Measurements from ENCODE around the gene SARS2. TPM values are rescaled to one million over a fixed set of nuclear protein-coding genes. Genes with fewer than 3 reads are reported as not detected.

Gene SARS2
- total RNA-seq, 1 experiment from 2014 or later = 57.4 TPM

DNA sequence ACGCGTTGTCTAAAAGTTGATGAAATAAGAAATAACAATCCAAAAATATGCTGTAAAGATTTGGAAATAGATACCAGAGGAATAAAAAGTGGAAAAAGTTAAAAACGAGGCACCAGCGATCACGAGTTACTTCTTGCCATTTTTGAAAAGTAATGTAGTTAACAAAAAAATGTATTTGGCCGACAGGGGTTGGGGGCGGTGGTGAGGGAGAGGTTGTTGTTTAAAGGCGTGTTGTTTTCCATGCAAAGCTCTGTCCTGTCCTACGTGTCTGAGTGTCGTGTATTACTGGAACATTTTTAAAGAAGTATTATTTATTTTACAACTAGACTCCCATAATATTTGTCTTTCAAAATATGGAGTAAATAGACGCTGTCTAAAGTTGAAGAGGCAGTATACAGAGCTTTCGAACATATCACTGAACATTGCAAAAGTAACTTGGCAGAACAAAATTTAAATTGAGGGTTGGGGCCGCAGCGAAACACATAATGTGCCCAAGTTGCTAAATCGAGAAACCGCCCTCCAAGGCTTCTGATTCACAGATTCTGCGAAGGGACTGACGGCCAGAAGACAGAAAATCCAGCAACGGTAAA, 44.2 kb upstream of the SARS2 start:
- Histone ChIP-seq H2BK120ac (ENCODE audit: low read depth, low read length, poor library complexity, severe bottlenecking) (no peak overlapping the region), H3K4me1 (ENCODE audit: insufficient read depth, low read length) (no peaks in the 10 kb centered on the region), H4K5ac (ENCODE audit: insufficient read length, low read depth, low read length) (no peak overlapping the region), H2AK5ac (ENCODE audit: insufficient read length, low read length) (no peak overlapping the region), H3K27ac (ENCODE audit: insufficient read length, low read depth, low read length) (no peak overlapping the region), H2BK15ac (ENCODE audit: low read depth, low read length) (no peak overlapping the region), H3K18ac (ENCODE audit: insufficient read length, low read depth, low read length) (peak overlapping the region; percentile 3), H4K8ac (replicated peaks; ENCODE audit: insufficient read length, low read depth, low read length) (no peak overlapping the region), H4K20me1 (ENCODE audit: control insufficient read depth, insufficient read depth, insufficient read length) (no peaks in the 10 kb centered on the region), H3K4me2 (ENCODE audit: insufficient read depth, insufficient read length, low read length) (peak overlapping the region; percentile 66), H2AFZ (ENCODE audit: low read length) (no peak overlapping the region), H3K79me1 (ENCODE audit: insufficient read depth, low read depth, low read length, poor library complexity, severe bottlenecking) (no peaks in the 10 kb centered on the region), H4K91ac (ENCODE audit: insufficient read length, low read depth, low read length) (no peak overlapping the region), H2BK12ac (ENCODE audit: insufficient read length, low read depth, low read length) (no peak overlapping the region), H3K27me3 (ENCODE audit: insufficient read depth, low read length) (no peaks in the 10 kb centered on the region), H2BK20ac (ENCODE audit: low read depth, low read length, poor library complexity, severe bottlenecking) (no peak overlapping the region), H3K4ac (ENCODE audit: low read depth, low read length) (no peak overlapping the region), H3K56ac (ENCODE audit: insufficient read length, low read depth, low read length) (no peak overlapping the region), H3K14ac (ENCODE audit: insufficient read depth, low read length) (no peak overlapping the region; the same call in 1 of the 2 replicates), H3K79me2 (ENCODE audit: insufficient read depth, low read length) (no peaks in the 10 kb centered on the region), H3K9ac (ENCODE audit: extremely low read depth, insufficient read length, low read length) (peak overlapping the region; percentile 73), H3K23ac (ENCODE audit: insufficient read length, low read depth, low read length) (no peak overlapping the region), H3T11ph (ENCODE audit: low read length) (no peak overlapping the region), H3K9me3 (ENCODE audit: control insufficient read depth, low read depth, low read length) (no peaks in the 10 kb centered on the region), H2BK5ac (ENCODE audit: insufficient read length, low read length) (no peak overlapping the region), H3K23me2 (ENCODE audit: insufficient read length, low read depth, low read length, poor library complexity, severe bottlenecking) (peaks cover 13% of the 10 kb centered on the region)
- whole genome bisulfite sequencing (ENCODE audit: extremely low coverage, insufficient read length, low lambda C conversion rate) = no CpG with 5 or more reads among the region's 19 CpGs
- Mint-ChIP-seq H3K4me1 (peaks cover 14 to 19% of the 10 kb centered on the region in 2 experiments), H3K36me3 (ENCODE audit: insufficient read depth in 1 of 3, low read depth in 3 of 3) (peaks cover 2 to 16% (median 11%) of the 10 kb centered on the region in 3 experiments), H3K9me3 (peaks cover under 1% of the 10 kb centered on the region in 2 experiments; a peak in 3 of 5 replicates), H3K27ac (peak overlapping the region; percentile 45 to 93 (median 91)), H3K27me3 (ENCODE audit: low read depth) (peaks cover 3% of the 10 kb centered on the region; the same call in 1 of the 2 replicates), H3K4me3 (peak overlapping the region; percentile 88 to 92)
- TF ChIP-seq, protein P1, sequence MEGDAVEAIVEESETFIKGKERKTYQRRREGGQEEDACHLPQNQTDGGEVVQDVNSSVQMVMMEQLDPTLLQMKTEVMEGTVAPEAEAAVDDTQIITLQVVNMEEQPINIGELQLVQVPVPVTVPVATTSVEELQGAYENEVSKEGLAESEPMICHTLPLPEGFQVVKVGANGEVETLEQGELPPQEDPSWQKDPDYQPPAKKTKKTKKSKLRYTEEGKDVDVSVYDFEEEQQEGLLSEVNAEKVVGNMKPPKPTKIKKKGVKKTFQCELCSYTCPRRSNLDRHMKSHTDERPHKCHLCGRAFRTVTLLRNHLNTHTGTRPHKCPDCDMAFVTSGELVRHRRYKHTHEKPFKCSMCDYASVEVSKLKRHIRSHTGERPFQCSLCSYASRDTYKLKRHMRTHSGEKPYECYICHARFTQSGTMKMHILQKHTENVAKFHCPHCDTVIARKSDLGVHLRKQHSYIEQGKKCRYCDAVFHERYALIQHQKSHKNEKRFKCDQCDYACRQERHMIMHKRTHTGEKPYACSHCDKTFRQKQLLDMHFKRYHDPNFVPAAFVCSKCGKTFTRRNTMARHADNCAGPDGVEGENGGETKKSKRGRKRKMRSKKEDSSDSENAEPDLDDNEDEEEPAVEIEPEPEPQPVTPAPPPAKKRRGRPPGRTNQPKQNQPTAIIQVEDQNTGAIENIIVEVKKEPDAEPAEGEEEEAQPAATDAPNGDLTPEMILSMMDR (conservative IDR thresholded peaks at IDR 0.05) = no peak
- DNase-seq = no peak
